ENCODE results near the gene NOL7.

DNA sequence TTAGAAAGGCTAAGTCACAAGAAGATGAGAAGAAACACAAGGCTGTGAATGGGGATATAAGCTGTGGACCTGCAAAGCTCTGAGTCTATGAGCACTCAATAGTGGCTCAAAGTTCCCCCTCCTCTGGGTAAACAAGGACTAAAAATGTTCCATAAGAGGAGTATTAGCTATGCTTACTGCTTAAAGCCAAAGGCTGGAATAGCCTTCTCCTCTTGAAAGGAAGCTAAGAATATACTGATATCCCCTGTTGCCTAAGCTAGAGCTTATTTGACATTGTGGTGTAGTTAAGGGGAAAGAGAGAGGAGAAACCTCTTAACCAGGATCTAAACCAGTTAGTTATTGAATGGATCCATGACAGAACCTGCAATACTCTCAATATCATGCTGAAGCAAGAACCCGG, 45.8 kb downstream of the NOL7 start:
- TF ChIP-seq, protein P1, sequence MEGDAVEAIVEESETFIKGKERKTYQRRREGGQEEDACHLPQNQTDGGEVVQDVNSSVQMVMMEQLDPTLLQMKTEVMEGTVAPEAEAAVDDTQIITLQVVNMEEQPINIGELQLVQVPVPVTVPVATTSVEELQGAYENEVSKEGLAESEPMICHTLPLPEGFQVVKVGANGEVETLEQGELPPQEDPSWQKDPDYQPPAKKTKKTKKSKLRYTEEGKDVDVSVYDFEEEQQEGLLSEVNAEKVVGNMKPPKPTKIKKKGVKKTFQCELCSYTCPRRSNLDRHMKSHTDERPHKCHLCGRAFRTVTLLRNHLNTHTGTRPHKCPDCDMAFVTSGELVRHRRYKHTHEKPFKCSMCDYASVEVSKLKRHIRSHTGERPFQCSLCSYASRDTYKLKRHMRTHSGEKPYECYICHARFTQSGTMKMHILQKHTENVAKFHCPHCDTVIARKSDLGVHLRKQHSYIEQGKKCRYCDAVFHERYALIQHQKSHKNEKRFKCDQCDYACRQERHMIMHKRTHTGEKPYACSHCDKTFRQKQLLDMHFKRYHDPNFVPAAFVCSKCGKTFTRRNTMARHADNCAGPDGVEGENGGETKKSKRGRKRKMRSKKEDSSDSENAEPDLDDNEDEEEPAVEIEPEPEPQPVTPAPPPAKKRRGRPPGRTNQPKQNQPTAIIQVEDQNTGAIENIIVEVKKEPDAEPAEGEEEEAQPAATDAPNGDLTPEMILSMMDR (IDR thresholded peaks at IDR 0.05 in 4 of 5, conservative IDR thresholded peaks at IDR 0.05 in 1 of 5), result no peak
- TF ChIP-seq POLR2A (IDR thresholded peaks at IDR 0.05), result no peak

Measured in gastrocnemius medialis (tissue), 4 donors.